ENCODE data around the gene RIOK3.

- no peak for TF ChIP-seq CTCF (IDR thresholded peaks at IDR 0.05)
- no peak for TF ChIP-seq EP300 (IDR thresholded peaks at IDR 0.05)
- TF ChIP-seq POLR2A (IDR thresholded peaks at IDR 0.05) = no peak
- no peak for TF ChIP-seq POLR2AphosphoS5 (IDR thresholded peaks at IDR 0.05)
These were observed 37.6 kb upstream of the RIOK3 start for GRCh38 chr18:23415515-23415914.

Measured in suprapubic skin (tissue), 4 donors.